ENCODE measurements around the gene PCMTD2.

PCMTD2 gene

DNA sequence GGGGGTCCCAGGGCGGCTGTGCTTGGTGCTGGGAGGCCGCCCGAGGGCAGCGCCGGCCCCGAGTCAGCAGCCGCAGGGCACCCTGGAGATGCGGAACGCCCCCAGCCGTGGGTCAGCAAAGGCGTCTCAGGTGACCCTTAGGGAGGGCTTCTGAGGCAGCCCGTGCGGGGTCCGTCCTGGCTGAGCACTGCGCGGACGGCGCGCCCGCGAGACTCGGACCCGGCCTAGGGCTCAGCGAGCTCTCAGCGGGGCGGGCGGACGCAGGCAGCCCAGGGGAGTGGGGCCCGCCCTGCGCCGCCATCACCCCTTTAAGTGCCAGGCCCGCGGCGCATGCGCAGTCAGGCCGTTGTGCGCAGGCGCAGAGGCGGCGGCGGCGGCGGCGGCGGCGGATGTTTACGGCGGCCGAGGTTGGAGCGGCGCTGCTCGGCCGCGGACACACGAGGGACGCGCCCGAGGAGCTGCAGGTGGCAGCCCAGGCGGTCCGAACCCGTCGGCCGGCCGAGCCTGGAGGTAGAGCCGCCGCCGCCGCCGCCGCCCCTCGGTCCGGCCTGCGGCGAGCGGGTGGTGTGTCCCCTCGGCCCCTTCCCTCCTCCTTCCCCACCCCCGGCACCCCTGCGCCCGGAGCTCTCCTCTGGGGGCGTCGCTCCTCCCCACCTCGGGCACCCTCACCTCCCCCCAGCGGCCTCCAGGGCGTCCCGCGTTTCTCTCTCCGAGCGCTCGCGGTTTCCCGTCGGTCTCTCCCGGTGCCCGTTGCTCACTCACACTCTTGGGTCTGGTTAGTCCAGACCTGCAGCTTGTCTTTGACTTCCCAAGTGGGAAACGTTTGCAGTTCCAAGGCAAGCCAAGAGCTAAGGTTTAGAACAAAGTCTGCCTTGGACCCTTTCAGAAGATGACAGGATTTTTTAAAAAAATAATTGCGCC, at the start of gene PCMTD2:
Gene PCMTD2, plus strand, starts transcription at position 388 of the 921 bp plus-strand sequence. CDS start 4,218 bp downstream, outside the sequence.
- DNase-seq: peak; percentile 95

DNA sequence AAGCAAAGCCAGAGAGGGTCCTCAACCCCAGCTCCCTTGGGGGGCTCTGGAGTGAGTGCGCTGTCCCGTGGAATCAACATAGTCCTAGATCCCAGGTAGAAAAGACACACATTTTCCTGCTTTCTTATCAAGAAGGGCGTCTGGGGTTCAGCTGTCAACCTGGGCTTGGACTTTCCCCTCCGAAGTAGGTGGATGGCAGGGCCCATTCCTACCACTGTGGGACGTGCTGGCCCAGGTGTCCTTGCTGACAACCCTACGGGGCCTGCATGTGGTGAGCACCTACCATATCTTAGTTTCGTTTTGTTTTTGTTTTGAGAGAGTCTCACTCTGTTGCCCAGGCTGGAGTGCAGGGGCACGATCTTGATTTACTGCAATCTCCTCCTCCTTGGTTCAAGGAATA, 48.9 kb upstream of the PCMTD2 start:
- no peak for DNase-seq

DNA sequence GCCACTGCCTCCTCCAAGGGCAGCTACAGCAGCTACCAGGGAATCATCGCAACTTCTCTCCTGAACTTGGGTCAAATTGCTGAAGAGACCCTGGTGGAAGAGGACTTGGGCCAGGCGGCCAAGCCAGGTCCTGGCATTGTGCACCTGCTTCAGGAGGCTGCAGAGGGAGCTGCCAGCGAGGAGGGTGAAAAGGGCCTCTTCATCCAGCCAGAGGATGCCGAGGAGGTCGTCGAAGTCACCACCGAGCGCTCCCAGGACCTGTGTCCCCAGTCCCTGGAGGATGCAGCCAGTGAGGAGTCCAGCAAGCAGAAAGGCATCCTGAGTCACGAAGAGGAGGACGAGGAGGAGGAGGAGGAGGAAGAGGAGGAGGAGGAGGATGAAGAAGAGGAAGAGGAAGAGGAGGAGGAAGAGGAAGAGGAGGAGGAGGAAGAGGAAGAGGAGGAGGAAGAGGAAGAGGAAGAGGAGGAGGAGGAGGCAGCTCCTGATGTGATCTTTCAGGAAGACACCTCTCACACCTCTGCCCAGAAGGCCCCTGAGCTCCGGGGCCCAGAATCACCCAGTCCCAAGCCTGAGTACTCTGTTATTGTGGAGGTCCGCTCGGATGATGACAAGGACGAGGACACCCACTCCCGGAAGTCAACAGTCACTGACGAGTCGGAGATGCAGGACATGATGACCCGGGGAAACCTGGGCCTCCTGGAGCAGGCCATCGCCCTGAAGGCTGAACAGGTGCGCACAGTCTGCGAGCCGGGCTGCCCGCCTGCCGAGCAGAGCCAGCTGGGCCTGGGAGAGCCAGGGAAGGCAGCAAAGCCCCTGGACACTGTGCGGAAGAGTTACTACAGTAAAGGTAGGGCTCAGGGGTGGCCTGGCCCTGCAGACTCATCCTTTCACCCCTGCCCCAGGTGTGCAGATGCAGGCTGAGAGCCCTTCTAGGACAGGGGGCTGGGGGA, 47.6 kb upstream of the PCMTD2 start:
- no peak for DNase-seq

DNA sequence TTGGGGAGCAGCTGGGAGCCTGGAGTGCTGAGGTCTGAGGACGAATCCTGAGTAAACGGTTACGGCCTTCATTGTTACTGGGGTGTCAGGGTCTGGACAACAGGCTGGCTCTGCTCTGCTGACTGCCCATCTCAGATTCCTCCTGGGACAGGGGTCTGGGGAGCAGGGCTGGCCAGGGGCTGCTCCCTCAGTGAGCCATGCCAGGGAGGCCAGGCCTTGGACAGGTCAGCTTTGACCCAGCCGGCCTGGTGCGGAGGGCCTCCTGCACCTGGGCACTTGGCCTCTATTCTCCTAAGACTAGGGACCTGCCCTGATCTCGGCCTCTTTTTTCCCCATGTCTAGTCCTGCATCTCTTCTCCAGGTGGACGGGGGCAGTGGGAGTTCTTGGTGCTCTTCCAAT, 46.4 kb upstream of the PCMTD2 start:
- no peak for DNase-seq

DNA sequence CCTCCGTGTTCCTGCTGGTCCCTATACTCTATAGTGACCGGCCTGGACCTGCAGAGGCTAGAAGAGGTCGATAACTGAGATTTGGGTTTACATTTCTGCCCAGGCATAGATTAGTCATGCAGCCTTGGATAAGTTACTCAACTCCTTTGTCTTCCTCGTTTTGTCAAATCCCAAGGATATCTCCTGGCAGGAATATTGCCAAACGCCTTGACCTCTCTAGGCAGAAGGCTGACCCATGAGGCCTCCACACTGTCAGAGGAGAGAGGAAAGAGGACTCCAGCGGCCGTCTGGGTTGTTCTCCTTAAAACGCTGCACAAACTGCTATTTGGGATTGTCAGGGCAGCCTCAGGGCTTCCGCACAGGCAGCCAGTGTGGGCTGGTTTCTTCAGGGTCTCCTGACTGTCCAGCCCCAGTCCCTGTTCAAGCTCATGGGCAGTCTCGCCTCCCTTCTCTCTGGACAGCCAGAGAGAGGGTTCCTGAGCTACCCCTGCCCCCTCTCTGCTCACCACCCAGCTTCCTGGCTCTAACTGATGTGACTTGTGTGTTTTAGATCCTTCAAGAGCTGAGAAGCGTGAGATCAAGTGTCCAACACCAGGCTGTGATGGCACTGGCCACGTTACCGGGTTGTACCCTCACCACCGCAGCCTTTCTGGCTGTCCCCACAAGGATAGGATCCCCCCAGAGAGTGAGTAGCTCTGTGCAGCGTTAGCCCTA, 44.7 kb upstream of the PCMTD2 start:
- no peak for DNase-seq

DNA sequence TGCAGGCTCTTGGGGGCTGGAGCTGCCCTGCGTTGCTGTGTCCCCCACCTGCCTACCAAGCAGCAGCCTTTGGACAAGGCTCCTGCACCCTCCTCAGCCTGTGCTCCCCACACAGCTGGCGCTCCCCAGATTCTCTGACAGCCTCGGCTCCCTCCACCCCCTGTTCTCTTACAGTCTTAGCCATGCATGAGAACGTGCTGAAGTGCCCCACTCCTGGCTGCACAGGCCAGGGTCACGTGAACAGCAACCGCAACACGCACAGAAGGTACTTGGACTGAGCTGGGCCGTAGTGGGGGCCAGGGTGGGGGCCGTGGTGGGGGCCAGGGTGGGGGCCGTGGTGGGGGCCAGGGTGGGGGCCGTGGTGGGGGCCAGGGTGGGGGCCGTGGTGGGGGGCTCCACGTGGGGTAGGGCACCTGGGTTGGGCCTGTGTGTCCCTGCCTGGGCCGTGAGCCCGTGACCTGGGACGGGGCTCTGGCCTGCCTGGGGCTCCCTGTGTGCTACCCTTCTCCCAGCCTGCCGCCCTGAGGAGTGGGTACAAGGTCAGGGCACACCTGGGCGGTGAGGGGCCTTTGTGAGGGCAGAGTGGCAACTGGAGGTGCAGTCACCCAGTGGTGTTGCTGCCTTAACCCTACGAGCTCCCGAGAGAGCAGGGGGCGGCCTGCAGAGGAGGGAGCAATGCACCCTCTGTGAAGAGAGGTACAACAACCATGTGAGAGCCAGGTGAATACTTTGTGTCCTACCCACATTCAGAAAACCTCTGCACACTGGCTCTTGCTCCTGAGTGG, 43.5 kb upstream of the PCMTD2 start:
- no peak for DNase-seq

DNA sequence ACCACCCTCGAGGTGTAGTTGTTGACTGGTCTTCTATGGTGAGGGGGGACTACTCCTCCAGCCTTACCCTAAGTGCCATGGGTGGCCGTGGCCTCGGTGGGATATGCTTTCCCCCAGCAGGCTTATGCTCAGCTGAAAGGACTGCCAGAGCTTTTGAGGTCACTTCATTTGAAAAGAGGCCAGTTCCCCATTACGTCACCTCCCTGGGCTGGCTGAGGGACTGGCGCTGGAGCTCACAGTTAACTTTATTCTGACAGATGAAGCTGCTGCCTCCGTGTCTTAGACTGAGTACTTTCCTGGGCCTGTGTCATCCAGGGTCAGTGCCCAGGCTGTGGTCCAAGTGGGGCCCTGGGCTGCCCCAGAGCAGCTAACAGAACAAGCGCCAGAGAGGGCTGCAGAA, 42.8 kb upstream of the PCMTD2 start:
- DNase-seq: no peak

DNA sequence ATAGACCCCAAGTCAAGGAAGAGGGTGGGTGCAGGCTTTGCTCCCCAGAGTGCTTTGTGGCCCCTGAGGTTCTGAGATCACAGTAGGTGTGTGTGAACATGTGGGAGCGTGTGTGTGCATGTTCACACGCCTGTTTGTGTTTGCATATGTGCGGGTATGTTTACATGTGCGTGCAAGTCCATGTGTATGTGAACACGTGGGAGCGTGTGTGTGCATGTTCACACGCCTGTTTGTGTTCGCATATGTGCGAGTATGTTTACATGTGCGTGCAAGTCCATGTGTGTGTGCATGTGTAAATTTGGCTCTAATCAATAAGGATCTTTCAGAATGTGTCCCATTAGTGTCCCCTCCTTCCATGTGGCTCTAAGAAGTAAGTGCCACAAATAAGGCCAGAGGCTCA, 41.4 kb upstream of the PCMTD2 start:
- DNase-seq: no peak

DNA sequence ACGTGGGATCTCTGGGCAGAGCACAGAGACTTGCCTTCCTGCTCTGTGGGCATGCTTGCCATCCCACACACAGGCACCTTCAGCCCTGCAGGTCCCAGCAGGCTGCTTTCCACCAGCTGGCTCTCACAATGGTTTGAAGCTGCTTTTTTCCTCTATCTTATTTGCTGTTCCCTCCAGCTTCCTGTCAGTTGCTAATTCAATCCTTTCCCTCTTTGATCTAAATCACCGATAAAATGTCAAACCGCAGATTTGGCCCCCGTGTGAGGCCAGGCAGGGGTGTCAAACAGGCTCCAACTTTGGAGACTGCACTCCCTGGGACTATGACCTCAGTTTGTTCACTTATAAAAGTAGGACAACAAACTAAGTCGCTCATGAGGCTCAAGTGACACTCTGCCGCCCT, 40.6 kb upstream of the PCMTD2 start:
- DNase-seq: no peak

DNA sequence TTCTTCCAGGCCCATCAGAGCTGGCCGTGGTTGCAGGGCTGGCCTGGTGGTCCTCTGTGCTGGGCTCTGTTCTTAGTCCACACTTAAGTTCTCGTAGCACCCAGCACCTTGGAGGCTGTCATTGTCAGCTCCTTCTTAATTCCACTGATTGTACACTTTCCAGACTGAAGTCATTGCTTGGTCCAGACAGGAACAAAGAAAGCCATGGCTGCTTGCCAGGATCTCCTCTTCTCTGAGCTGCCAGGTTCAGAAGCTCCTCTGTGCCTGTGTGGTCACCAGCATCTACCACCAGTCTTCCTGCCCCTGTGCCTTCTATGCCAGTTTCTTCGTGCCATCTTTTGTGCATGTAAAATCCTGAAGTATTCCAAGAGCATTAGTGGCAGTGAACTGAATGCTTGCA, 39.5 kb upstream of the PCMTD2 start:
- DNase-seq: no peak

DNA sequence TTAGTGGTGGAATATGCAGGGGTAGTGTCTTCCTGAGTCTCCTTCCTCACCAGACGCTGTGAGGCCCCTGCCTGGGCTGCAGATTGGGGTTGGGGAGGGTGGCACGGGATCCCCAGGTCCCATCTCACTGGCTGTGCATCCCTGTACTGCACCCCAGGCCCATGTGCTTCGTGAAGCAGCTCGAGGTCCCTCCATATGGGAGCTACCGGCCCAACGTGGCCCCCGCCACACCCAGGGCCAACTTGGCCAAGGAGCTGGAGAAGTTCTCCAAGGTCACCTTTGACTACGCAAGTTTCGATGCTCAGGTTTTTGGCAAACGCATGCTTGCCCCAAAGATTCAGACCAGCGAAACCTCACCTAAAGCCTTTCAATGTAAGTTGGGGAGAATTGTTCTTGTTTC, 38.6 kb upstream of the PCMTD2 start:
- no peak for DNase-seq

DNA sequence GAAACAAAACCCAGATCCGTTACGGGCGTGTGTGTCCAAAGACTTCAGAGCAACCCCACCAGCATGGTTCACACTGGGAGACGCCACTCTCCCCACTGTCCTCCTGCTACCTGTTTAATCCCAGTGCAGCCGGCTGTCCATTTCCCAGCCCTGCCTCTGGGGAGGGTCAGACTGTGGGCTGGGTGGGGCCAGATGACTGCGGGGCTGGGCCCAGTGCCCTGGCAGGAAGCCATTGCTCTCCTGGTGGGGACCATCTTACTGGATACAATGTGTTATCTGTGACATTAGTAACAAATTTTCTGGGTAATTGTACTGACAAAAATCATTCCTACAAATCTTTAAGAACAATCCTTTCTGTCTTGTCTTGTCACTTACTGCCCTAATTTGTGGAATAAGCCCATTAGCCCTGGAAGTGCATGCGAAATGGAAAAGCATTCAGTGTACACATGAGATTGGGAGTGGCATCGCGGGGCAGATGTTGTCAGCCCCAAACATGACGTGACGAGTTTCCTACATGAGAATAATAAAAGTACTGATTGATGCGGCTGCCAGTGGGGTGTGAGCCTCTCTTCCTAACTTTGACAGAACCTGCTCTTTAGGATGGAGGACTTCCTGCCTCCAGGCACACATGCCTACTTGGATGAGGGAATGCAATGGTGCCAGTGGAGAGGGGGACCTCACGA, 37.9 kb upstream of the PCMTD2 start:
- peak; percentile 58 for DNase-seq

DNA sequence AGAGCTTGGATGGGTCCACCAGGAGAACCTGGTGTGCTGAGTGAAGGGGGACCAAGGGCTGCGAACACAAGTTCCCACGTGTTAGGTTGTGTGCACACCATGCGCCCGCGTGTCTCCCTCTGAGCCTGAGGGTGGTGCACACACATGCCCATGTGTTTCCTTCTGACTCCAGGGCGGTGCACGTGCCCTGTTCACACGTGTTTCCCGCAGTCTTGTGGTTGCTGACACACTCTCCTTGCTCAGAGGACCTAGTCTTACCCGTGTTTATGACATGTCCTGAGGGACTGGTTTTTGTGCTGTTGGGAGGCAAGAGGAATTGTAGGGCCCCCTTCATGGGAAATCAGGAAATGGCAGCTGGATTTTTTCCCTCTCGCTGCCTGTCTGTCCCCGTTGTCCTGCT, 36.3 kb upstream of the PCMTD2 start:
- no peak for DNase-seq

DNA sequence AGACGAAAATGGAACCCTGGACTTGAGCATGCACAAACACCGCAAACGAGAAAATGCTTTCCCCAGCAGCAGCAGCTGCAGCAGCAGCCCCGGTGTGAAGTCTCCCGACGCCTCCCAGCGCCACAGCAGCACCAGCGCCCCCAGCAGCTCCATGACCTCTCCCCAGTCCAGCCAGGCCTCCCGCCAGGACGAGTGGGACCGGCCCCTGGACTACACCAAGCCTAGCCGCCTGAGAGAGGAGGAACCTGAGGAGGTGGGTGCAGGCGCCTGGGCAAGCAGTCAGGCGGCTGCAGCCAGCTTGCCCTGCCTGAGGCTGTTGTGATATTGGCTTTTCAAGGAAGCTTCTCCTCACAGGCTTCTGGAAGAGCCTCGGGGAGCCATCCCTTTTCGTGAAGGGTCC, 35.8 kb upstream of the PCMTD2 start:
- DNase-seq: no peak

DNA sequence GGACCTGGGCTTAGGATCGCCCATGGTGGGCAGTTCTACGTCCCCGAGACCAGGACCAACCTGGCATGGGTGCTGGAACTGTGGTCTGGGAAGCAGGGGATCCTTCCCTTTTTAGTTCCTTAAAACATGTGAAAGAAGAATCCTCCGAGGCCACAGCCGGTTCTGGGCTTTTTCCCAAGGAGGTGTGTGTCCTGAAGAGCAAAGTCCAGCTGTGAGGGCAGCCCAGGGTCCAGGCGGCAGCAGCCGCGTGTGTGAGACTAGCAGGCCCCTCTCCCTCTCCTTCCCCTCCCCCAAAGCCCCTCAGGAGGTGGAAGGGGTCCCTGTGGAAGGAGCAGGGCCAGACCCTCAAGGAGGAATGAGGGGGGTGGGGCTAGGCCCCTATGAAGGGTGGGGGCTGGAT, 35.1 kb upstream of the PCMTD2 start:
- DNase-seq: no peak

DNA sequence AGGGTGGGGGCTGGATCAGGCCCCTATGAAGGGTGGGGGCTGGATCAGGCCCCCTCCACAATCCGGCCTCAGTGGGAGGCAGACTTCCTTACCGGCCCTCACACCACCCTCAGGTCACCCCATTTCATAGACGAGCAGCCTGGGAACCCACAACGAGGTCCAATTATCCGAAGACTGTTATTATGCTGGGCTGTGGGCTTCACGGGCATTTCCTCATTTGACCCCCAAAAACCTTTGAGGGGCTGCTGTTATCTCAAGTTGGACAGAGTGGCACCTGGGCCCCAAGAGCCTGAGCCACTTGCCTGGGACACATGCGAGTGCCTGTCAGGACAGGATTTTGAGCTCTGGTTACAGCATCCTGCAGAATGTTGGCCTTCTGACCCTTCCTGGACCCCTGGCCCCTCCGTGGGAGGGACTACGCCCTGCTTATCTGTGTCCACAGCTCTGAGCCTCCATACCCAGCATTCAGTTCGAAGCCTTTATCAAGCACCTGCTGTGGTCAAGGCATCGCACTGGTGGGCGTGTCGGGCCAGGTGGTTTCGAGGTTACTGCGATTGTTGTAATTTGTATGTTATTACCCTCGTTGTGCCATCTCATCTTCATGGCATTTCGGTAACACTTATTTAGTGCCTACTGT, 34.5 kb upstream of the PCMTD2 start:
- DNase-seq: no peak

DNA sequence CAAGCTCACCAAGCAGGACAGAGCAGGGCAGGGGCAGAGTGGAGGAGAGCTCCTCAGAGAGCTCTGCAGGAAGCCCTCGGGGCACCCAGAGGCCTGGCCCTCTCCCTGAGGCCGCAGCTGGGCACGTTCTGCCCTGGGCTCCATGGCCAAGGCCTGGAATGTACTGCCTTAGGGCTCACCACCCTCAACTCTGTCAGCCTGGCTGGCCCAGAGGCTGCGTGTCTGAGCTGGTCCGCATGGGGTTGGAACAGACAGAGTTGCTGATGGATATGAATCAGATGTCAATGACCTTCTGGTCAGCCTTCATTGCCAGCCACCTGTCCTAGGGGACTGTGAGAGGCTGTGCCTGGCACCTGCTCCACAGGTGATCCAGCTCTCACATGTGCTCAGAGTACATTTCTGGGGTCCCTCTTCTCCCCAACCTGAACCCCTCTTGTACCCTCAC, 33.2 kb upstream of the PCMTD2 start:
- DNase-seq: no peak

DNA sequence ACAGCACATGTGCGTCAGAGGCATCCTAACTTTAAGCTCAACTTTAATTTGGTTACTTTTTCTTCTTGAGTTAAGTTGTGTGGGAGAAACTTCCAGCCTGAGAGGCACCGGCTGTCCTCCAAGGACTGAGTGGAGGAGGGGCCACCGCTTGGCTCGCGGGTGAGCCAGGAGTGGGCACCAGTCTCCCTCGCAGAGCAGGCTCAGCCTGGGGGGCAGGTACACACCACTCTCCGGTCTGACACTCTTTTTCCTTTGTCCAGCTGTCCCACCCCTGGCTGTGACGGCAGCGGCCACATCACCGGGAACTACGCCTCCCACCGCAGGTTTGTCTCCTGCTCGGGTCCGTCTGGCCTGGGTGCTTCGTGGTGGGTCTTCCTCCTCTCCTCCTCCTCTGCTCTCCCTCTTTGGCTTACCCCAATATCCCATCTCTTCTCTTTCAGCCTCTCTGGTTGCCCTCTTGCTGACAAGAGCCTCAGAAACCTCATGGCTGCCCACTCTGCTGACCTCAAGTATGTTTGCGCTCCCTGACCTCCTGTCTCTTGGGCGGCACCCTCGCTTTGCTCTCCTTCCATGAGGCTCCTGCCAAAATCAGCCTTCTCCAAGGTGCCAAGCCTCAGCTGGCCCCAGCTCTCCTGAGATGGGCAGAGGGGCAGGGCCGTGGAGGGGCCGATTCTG, 32.6 kb upstream of the PCMTD2 start:
- DNase-seq: no peak

DNA sequence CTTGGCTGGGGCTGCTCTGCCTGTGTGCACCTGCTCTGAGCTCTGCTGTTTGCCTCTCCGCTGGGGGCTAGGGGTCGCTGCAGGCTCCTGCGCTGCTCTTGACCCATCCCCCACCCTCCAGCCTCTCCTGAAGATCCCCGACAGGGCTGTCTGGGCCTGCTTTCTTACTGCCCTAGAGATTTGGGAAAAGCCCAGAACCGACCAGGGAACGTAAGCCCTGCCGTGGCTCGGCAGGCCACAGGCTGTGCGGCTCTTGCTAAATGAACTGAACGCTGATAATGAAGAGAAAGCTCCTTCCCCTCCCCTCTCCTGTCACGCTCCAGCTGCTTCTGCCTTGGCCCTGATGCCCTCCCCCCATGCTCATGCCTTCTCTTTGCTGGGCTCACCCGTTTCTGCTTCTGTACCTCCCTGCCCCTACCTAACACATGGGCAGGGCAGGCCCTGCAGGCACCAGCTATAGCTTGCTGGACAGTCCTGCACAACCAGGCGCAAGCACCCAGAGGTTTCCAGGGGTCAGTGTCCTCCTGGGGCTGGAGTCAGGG, 32.0 kb upstream of the PCMTD2 start:
- peak; percentile 65 for DNase-seq
